ENCODE measurements around the gene DPH6. TPM values are rescaled to one million over a fixed set of nuclear protein-coding genes. Genes with fewer than 3 reads are reported as not detected.
"Not testable (repeated sequence)": the region's sequence is repeated elsewhere in the genome, so short reads cannot be mapped to it uniquely, and the experiment has no call there.

Gene DPH6
- total RNA-seq, 1 donor from 2014 or later = 41.1 TPM

- Mint-ChIP-seq H3K9me3 (no peaks in the 10 kb centered on the region), H3K36me3 (no peaks in the 10 kb centered on the region), H3K4me1 (no peaks in the 10 kb centered on the region), H3K4me3 (no peak overlapping the region), H3K27me3 (ENCODE audit: insufficient read depth, low read depth) (peaks cover 2% of the 10 kb centered on the region), H3K27ac (no peak overlapping the region)
- H3K9me3 ChIP-seq (ENCODE audit: low read depth) = no peaks in the 10 kb centered on the region
- no peak for DNase-seq (ENCODE audit: low spot score)
- no peak overlapping the region for H3K27ac ChIP-seq
- no peaks in the 10 kb centered on the region for H3K27me3 ChIP-seq
- TF ChIP-seq EZH2phosphoT487 (IDR thresholded peaks at IDR 0.05) = no peak
- no peak for TF ChIP-seq CTCF (IDR thresholded peaks at IDR 0.05)
- no peak for TF ChIP-seq EZH2 (IDR thresholded peaks at IDR 0.05)
- H2AFZ ChIP-seq (replicated peaks) = no peak overlapping the region
- H3K4me2 ChIP-seq = no peak overlapping the region
- H3F3A ChIP-seq (ENCODE audit: low read depth) = no peaks in the 10 kb centered on the region
- no peaks in the 10 kb centered on the region for H3K4me1 ChIP-seq
- no peaks in the 10 kb centered on the region for H3K79me2 ChIP-seq (ENCODE audit: low read depth)
- no peak overlapping the region for H3K4me3 ChIP-seq
- H4K20me1 ChIP-seq (ENCODE audit: low read depth) = no peaks in the 10 kb centered on the region
- H3K36me3 ChIP-seq = no peaks in the 10 kb centered on the region
- no peak overlapping the region for H3K9ac ChIP-seq
Observed at GRCh38 chr15:35330916-35331315, 215.0 kb downstream of the DPH6 start.

GRCh38 chr15:35330048-35330695 lies 215.8 kb downstream of the DPH6 start:
- DNase-seq (ENCODE audit: low spot score) = no peak
- Histone ChIP-seq H3K79me2 (ENCODE audit: low read depth) (no peaks in the 10 kb centered on the region), H4K20me1 (ENCODE audit: low read depth) (no peaks in the 10 kb centered on the region), H3K4me1 (no peaks in the 10 kb centered on the region), H2AFZ (replicated peaks) (no peak overlapping the region), H3K4me2 (no peak overlapping the region), H3K36me3 (no peaks in the 10 kb centered on the region), H3K4me3 (no peak overlapping the region), H3K9ac (no peak overlapping the region), H3K27ac (no peak overlapping the region), H3K27me3 (no peaks in the 10 kb centered on the region), H3K9me3 (ENCODE audit: low read depth) (no peaks in the 10 kb centered on the region), H3F3A (ENCODE audit: low read depth) (no peaks in the 10 kb centered on the region)
- Mint-ChIP-seq H3K27me3 (ENCODE audit: insufficient read depth, low read depth) (peaks cover 2% of the 10 kb centered on the region), H3K4me3 (no peak overlapping the region), H3K4me1 (no peaks in the 10 kb centered on the region), H3K27ac (no peak overlapping the region), H3K9me3 (no peaks in the 10 kb centered on the region), H3K36me3 (no peaks in the 10 kb centered on the region)
- no peak for TF ChIP-seq EZH2phosphoT487 (IDR thresholded peaks at IDR 0.05)
- no peak for TF ChIP-seq EZH2 (IDR thresholded peaks at IDR 0.05)
- no peak for TF ChIP-seq CTCF (IDR thresholded peaks at IDR 0.05)

GRCh38 chr15:35329521-35329961 lies 216.4 kb downstream of the DPH6 start:
- no peaks in the 10 kb centered on the region for H3K9me3 Mint-ChIP-seq
- TF ChIP-seq CTCF (IDR thresholded peaks at IDR 0.05) (no peak), EZH2 (IDR thresholded peaks at IDR 0.05) (no peak)
- peaks cover 2% of the 10 kb centered on the region for H3K27me3 Mint-ChIP-seq (ENCODE audit: insufficient read depth, low read depth)
- H3K27ac Mint-ChIP-seq = no peak overlapping the region
- no peak overlapping the region for H3K27ac ChIP-seq
- no peaks in the 10 kb centered on the region for H3K27me3 ChIP-seq
- H3K36me3 Mint-ChIP-seq = no peaks in the 10 kb centered on the region
- no peaks in the 10 kb centered on the region for H3F3A ChIP-seq (ENCODE audit: low read depth)
- no peaks in the 10 kb centered on the region for H3K9me3 ChIP-seq (ENCODE audit: low read depth)
- no peak overlapping the region for H3K4me3 Mint-ChIP-seq
- H3K79me2 ChIP-seq (ENCODE audit: low read depth) = no peaks in the 10 kb centered on the region
- no peak for DNase-seq (ENCODE audit: low spot score)
- H3K9ac ChIP-seq = no peak overlapping the region
- H3K4me3 ChIP-seq = no peak overlapping the region
- H2AFZ ChIP-seq (replicated peaks) = no peak overlapping the region
- no peak overlapping the region for H3K4me2 ChIP-seq
- no peaks in the 10 kb centered on the region for H3K4me1 Mint-ChIP-seq
- H3K36me3 ChIP-seq = no peaks in the 10 kb centered on the region
- H4K20me1 ChIP-seq (ENCODE audit: low read depth) = no peaks in the 10 kb centered on the region
- no peaks in the 10 kb centered on the region for H3K4me1 ChIP-seq

GRCh38 chr15:35328836-35329235 lies 217.1 kb downstream of the DPH6 start:
- not testable (repeated sequence) for H3K27me3 Mint-ChIP-seq (ENCODE audit: insufficient read depth, low read depth); H3K4me2 ChIP-seq; H2AFZ ChIP-seq (replicated peaks); H3K4me3 Mint-ChIP-seq; H4K20me1 ChIP-seq (ENCODE audit: low read depth); H3K9me3 Mint-ChIP-seq; H3K79me2 ChIP-seq (ENCODE audit: low read depth); H3K9ac ChIP-seq; H3K27ac Mint-ChIP-seq; DNase-seq (ENCODE audit: low spot score); H3K27ac ChIP-seq; H3K4me3 ChIP-seq; H3K9me3 ChIP-seq (ENCODE audit: low read depth); H3K4me1 Mint-ChIP-seq; H3K4me1 ChIP-seq; H3K36me3 ChIP-seq; H3K36me3 Mint-ChIP-seq; H3F3A ChIP-seq (ENCODE audit: low read depth); H3K27me3 ChIP-seq
